Testis (tissue), 2 donors: ENCODE measurements around the gene ADSS2.

Experiments used
- CTCF ChIP-seq, 3 experiments: fragments of 450-650 bp in 2 of 3; fragments of 200-600 bp in 1 of 3; sonication (generic) in 1 of 3; IDR thresholded peaks; one replicate each; pipeline ENCODE4 v1.5.1; 2016 to 2019; ENCODE audit warnings: antibody characterized with exemption in 3 of 3, mild to moderate bottlenecking in 2 of 3, moderate library complexity in 1 of 3
- POLR2A ChIP-seq: fragments of 450-650 bp; IDR thresholded peaks from one replicate; pipeline ENCODE4 v1.6.1; 2017; ENCODE audit warnings: antibody characterized with exemption, mild to moderate bottlenecking, moderate library complexity

- TF ChIP-seq CTCF (IDR thresholded peaks at IDR 0.05) (no peak), POLR2A (no peak)
Measured at GRCh38 chr1:244448279-244449036, 3.3 kb downstream of the ADSS2 start.
